Measurements from ENCODE around the gene RNF144B.
"Not testable (repeated sequence)": the region's sequence is repeated elsewhere in the genome, so short reads cannot be mapped to it uniquely, and the experiment has no call there.

Gene RNF144B

DNA sequence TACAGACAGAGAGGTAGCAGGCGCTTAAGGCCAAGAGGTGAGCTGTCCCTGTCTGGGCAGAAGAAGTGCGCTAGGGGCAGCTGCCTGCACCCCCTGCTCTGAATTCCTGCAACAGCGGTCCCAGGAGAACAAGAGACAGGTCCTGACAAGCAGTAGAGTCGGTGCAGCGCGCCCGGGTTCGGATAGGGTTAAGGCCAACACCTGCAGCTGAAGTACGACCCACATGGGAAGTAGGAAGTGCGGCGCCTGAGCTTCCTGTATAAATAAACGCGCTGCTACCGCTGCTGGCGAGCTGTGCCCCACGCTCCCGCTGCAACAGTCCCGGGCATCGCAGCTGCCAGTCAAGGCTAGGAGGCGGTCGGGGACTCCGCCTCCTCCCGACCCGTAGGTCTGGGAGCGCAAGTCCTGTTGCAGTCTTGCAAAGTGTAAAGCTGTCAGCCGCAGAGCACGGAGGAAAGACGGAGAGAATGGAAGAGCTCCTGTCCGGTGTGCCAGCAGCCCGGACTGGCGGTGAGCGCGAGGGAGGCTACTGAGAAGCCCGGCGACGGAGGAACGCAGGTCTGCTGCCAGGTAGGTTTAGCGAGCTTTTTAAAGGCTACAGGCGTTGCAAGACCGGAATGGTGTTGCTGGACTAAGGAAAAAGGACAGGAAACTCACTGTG, at the start of gene RNF144B:
Gene RNF144B (plus strand): TSS at position 290 of the 661 bp plus-strand sequence. CDS start 12,185 bp downstream, outside the sequence.
- peak; percentile 59 for DNase-seq

DNA sequence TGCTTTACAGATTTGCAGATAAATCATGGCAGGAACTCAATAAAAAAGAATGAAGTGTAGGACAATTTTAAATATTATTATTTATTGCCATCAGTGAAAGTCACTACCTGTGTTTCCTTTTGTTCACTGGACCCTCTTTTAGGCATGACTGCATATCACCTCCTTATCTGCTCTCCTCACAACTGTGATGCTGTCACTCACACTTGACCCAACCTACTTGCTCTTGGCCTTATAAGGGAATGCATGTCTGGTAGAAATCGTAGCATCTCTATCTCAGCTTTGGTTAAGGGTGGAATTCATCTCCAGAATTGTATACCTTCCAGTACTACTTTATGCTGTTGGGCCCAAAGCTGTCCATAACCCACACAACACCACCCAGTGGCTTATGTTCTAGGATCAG, 47.6 kb upstream of the RNF144B start:
- DNase-seq = no peak

- no peak for DNase-seq
Observed at GRCh38 chr6:18340781-18341551, 46.2 kb upstream of the RNF144B start.

DNA sequence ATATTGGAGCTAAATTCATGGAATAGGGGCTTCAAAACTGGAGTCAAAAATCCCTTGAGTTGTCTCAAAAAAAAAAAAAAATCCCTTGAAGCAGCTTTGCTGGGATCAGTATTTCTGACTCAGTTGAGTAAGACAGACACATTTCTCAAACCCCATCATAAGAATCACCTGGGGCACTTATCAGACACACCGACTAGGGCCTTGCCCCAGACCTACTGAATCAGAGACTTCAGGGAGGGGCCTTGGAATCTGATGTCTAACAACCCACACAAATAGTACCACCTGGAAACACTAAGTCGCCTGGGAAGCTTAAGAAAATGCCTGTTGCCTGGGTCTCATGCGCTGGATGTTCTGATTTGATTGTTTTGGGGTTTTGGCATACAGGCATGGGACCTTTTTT, 44.9 kb upstream of the RNF144B start:
- no peak for DNase-seq

DNA sequence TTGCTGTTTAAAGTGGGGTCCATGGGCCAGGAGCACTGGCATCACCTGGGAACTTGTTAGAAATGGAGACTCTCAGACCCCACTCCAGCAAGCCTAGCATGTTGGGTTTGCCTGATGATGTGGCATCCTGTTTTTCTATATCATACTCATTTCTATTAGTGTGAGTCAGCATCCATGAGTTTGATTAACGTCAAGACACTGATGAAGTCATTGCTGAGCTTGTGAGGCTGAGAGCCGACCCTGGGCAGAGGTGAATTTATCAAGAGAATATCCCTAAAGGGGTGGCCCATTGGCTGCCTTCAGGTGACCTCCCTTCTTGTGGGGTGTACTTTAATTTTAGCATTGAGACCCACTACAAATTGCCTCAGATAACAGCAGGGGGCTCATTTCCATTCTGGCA, 43.4 kb upstream of the RNF144B start:
- DNase-seq = no peak

DNA sequence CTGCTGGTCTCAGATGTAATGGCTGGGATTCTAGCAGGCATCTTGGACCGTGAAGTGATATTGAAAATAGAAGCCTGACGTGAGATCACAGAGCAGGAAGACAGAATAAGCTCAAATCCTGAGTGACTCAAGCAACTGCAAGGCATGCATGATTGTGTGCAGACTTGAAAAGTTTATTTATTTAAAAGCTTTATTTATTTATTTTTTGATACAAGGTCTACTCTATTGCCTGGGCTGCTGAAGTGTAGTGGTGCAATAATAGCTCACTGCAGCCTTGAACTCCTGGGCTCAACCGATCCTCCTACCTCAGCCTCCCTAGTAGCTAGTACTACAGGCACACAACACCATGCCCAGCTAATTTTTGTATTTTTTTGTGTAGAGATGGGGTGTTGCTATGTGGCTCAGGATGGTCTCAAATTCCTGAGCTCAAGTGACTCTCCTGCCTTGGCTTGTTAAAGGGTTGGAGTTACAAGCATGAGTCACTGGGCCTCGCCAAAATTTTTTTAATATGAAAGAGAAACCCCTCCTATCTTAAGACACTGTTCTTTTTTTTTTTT, 40.1 kb upstream of the RNF144B start:
- no peak for DNase-seq

DNA sequence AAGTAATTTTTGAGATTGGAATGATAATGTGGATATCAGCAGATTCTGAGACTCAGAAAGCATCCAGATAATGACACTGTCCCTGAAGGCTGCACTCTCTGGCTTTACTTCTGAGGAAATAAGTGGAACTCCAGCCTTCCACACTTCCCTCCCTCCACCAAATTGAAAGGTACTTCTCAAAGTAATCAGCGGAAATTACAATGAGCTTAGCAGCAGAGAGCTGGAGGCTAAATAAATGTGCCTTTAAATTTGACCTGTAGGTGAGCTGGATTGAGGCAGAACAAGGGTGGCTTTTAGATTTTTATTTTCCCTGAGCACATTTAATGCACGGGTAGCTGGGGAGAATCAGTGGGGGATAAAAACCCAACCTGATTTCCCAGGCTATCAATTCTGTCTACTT, 39.3 kb upstream of the RNF144B start:
- no peak for DNase-seq

GRCh38 chr6:18349386-18349785, 37.8 kb upstream of the RNF144B start:
- no peak for DNase-seq

DNA sequence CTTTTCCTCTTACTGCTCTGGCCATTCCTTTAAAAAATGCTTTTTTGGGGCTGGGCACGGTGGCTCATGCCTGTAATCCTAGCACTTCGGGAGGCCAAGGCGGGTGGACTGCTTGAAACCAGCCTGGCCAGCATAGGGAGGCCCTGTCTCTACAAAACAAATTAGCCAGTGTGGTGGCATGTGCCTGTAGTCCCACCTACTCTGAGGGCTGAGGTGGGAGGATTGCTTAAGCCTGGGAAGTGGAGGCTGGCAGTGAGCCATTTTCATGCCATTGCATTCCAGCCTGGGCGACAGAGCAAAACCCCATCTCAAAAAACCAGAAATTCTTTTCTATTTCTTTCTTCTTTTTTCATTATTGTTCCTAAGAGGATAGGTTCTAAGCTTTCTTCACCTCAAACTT, 36.9 kb upstream of the RNF144B start:
- no peak for DNase-seq

- DNase-seq = no peak
Observed at GRCh38 chr6:18350712-18351111, 36.4 kb upstream of the RNF144B start.

DNA sequence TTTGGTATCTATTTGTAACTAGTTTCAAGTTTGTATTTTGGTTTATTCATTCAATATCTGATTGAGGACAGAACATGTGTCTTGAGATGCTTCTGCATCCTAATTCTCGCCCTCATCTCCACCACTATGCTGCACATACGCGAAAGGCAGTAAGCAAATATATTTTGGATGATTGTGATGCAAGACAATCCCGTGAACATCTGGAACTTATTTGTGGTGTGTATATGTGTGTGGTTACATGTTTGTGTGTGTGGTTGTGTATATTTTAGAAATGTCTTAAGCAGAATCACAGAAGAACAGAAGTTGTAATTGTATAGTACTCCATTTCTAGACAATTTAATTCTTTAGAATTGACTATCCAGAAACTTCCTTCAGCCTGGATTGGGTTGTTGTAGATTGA, 35.1 kb upstream of the RNF144B start:
- DNase-seq = no peak

GRCh38 chr6:18352842-18353241, 34.3 kb upstream of the RNF144B start:
- no peak for DNase-seq

DNA sequence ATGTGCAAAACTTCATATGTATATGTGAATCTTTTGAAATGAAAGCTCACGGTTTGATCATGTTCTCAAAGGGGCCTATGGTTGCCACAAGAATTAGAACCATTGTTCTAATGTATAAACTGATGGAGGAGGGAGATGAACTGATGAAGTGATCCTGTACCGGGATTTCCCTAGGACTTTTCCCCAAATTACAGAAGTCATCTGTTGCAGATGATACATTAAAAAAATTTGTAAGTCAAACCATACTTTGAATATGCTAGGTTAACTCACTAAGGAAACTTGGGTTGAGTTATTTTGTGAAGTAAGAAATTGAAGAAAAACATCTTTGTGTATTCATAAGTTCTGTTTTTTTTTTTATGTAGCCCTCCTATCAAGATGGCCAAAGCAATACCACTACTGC, 33.9 kb upstream of the RNF144B start:
- DNase-seq = no peak

DNA sequence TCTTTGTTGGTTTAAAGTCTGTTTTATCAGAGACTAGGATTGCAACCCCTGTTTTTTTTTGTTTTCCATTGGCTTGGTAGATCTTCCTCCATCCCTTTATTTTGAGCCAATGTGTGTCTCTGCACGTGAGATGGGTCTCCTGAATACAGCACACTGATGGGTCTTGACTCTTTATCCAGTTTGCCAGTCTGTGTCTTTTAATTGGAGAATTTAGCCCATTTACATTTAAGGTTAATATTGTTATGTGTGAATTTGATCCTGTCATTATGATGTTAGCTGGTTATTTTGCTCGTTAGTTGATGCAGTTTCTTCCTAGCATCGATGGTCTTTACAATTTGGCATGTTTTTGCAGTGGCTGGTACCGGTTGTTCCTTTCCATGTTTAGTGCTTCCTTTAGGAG, 29.6 kb upstream of the RNF144B start:
- not testable (repeated sequence) for DNase-seq

GRCh38 chr6:18359237-18359885, 27.8 kb upstream of the RNF144B start:
- DNase-seq = no peak

DNA sequence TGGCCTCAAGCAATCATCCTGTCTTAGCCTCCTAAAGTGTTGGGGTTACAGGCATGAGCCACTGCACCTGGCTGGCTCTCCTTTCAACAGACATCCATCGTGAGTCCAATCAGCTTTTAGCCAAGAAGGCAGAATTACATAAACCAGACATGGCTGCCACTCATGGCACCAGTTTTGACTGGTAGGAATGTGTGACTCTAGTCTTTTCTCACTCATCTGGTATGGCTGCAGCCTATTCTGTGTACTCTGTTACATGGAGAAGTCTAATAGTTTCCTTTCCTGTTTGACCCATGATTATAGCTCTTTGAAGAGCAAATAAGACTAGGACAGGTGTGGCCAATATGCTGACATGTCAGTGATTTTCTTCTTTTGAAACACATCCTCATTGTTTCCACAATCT, 27.0 kb upstream of the RNF144B start:
- no peak for DNase-seq

DNA sequence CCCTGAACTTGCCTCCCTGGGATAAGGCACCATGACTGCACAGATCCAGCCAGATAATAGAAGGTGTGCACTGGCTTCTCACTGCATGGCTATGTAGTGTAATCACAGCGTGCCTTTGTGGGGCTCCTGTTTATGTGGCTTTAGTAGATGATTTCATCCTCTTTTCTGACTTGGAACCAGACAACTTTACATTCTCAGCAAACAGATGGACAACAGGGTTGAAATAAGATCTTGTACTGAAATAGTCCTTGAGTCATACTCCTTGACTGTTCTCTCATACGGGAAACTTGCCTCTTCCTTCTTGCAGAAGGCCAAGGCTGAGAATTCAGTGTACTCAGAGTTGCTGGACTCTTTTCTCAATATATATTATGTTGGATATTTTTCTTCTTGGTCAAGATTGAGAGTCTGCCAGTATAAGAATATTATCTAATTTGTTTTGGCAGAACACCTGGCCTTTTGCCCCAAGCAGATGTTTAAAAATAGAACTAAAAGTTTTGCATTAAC, 25.0 kb upstream of the RNF144B start:
- no peak for DNase-seq

DNA sequence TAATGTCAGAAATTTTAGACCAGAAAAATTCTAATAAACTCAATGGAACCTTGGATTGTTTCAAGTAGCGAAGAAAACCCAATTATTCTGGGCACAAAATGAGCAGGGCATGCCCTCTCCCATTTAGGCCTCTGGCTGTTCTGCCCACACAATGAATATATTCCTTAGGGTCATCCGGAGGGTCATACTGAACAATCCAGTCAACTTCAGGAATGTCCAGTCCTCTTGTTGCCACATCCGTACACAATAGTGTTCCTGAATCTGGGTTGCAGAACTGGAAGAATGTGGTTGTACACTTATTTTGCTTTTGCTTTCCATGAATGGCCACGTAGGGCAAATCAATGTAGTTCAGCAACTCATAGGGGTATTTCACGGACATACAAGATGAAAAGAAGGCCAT, 23.4 kb upstream of the RNF144B start:
- no peak for DNase-seq

DNA sequence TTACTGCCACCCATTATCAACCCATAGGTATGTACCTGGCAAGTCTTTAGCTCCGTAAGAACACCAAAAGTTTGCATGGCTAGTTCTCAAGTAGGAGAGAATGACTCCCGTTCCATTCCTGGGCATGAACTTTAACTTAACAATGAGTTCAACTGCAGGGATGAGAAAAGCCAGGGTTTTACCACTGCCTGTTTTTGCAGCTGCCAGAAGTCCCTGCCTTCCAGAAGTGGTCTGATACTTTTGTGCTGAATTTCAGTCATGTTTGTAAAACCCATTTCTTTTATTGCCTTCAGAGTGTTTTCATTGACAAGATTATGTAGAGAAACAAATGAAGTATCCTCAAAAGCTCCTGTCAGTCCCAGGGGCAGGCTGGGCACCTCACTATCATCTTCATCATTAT, 22.6 kb upstream of the RNF144B start:
- DNase-seq = not testable (repeated sequence)

DNA sequence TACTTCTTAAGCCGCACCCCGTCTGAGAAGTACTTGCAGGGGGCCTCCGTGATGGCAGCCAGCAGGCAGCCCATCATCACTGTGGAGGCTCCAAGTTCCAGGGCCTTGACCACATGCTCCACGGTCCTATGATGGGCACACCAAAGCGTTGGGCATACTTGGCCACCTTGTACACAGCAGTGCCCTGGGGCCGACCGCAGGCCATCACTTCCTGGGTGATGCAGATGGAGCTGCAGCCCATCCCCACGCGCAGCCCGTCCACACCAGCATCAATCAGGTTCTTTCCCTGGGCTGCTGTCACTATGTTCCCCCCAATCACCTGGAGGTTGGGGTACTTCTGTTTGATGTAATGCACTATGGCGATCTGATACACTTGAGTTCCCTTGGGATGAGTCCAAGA, 19.8 kb upstream of the RNF144B start:
- DNase-seq = no peak

- no peak for DNase-seq
Observed at GRCh38 chr6:18368277-18369105, 18.7 kb upstream of the RNF144B start.

DNA sequence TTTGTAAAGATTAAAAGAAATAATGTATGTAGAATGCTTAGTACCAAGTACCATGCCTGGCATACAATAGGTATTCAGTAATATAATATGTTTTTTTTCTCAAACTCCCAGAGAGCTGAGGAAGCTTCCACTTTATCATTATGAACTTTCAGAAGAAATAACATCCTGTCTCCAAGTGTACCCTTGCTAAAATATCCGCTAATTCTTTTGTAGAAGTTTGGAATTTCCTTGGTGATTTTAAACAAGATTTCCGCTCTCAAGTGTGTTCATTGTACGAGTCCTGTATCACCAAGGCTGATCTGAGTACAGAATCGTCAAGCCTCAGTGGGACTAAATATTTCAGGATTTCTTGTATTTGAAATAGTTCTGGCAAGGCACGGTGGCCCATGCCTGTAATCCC, 16.1 kb upstream of the RNF144B start:
- DNase-seq = no peak

DNA sequence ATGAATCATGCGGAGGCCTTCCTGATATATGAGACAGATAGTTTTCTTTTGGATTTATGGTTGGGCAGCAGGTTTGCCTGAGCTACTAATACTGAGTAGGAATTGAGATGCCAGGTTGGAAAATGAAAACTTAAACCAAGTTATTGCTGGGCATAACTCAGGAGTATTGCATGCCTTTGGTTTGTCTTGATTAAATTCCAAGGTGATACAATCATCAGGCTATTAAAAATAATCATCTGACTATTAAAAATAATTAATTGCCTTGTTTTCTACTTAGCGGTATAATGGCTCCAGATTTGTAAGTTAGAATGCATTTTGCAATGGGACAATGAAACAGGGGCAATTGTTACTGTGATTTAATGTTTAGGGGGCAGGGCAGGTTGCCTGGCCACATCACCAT, 15.5 kb upstream of the RNF144B start:
- no peak for DNase-seq
